Adrenal gland (tissue), 12 donors: ENCODE data around the gene MYH11. TPM values are rescaled to one million over a fixed set of nuclear protein-coding genes. Genes with fewer than 3 reads are reported as not detected.

Source experiments
- DNase-seq, 7 donors: peaks; one replicate each; pipeline ENCODE4 v3.0.0-alpha.2; 2019 to 2020
- H3K27ac ChIP-seq, 5 donors: fragments of 200-600 bp; sonication (generic) in 4 of 5; 1 replicate in 3 of 5; 2 replicates in 2 of 5; pipeline versions ENCODE4 v1.5.1 to v1.8.0; 2016 to 2020; ENCODE audit warnings: mild to moderate bottlenecking in 1 of 5
- H3K27me3 ChIP-seq: fragments of 200-600 bp; 2 replicates; pipeline ENCODE4 v1.8.0; 2021
- H3K36me3 ChIP-seq, 2 donors: fragments of 200-600 bp; replicated peaks in 1 of 2; 1 replicate in 1 of 2; 2 replicates in 1 of 2; pipeline versions ENCODE4 v1.5.1 to v1.8.0; 2018 to 2022
- H3K4me1 ChIP-seq, 2 donors: fragments of 200-600 bp; replicated peaks in 1 of 2; 1 replicate in 1 of 2; 2 replicates in 1 of 2; pipeline versions ENCODE4 v1.5.1 to v1.8.0; 2018 to 2021
- H3K4me3 ChIP-seq, 4 donors: fragments of 200-600 bp; sonication (generic) in 3 of 4; one replicate each; pipeline ENCODE4 v1.5.1; 2016 to 2018
- H3K9me3 ChIP-seq, 3 donors: fragments of 200-600 bp; sonication (generic) in 1 of 3; replicated peaks in 1 of 3; 1 replicate in 2 of 3; 2 replicates in 1 of 3; pipeline versions ENCODE4 v1.5.1 to v1.8.0; 2016 to 2021
- CTCF ChIP-seq, 6 experiments: fragments of 450-650 bp in 4 of 6; fragments of 200-600 bp in 2 of 6; sonication (generic) in 1 of 6; IDR thresholded peaks; 1 replicate in 5 of 6; 2 replicates in 1 of 6; pipeline versions ENCODE4 v1.5.1 to v1.8.0; 2016 to 2021; ENCODE audit warnings: antibody characterized with exemption in 6 of 6, mild to moderate bottlenecking in 2 of 6, moderate library complexity in 1 of 6
- POLR2A ChIP-seq, 2 donors: fragments of 450-650 bp; IDR thresholded peaks; one replicate each; pipeline ENCODE4 v1.6.1; 2017; ENCODE audit warnings: antibody characterized with exemption in 2 of 2, mild to moderate bottlenecking in 2 of 2, moderate library complexity in 1 of 2
- WGBS, 4 donors: extraction: QIAGEN DNeasy Blood & Tissue Kit in 2 of 4; methylation state at CpG; one replicate each; pipeline versions ENCODE4 v1.1.5 to v1.1.7; 2013 to 2017; 5-methylcytosine and 5-hydroxymethylcytosine counted together
- intact Hi-C, 2 donors: fragments of 100-400 bp; cut with DNase I; formaldehyde crosslinking; loops; one replicate each; pipeline versions ENCODE4 v1.14.1 to v1.15.0; 2022 to 2023
- polyA plus RNA-seq, 3 donors: library from polyadenylated mRNA; stranded (reverse); fragments of 200-250 nt in 2 of 3; fragments of 350-450 nt in 1 of 3; fragmentation: Illumina TruSeq in 1 of 3; extraction: RNeasy Lipid Tissue Mini Kit (QIAGEN cat#74804) in 1 of 3; gene quantifications; one replicate each; pipeline ENCODE4 v1.2.3, GENCODE V29; 2013 to 2014
- total RNA-seq, 9 donors: library from RNA; depleted of rRNA in 4 of 9; stranded (reverse); fragments of >200 nt in 4 of 9; fragments of 120-200 nt in 1 of 9; fragmentation: NEBNext Ultra II Directional in 1 of 9; extraction: Animal tissue kit (Norgen Biotek cat#: 25700) in 1 of 9; gene quantifications; one replicate each; pipeline versions ENCODE4 v1.1.0 to v1.2.4, GENCODE V29; 2013 to 2023
- donor health status: healthy with polysubstance abuse.
- donor health status: Bipolar disorder and iron deficiency.
- donor health status: DM: yes; HTN: yes; CAD: no.
- donor health status: DM: no; HTN: no; CAD: no.
- donor health status: DM: no; HTN: no; CAD: no.
- donor health status: DM: yes; HTN: yes; CAD: no.

MYH11 gene
- total and polyA plus RNA-seq, 12 donors: 2.4 to 45.1 (median 16.5) TPM

GRCh38 chr16:15870011-15870410 is 13.2 kb upstream of the MYH11 start:
- DNase-seq: no peak
- Histone ChIP-seq H3K4me1 (peaks cover 8 to 10% of the 10 kb centered on the region in 2 donors), H3K36me3 (peaks cover 0 to 32% of the 10 kb centered on the region in 2 donors), H3K4me3 (no peak overlapping the region), H3K9me3 (no peaks in the 10 kb centered on the region), H3K27me3 (no peaks in the 10 kb centered on the region), H3K27ac (no peak overlapping the region)
- TF ChIP-seq POLR2A (IDR thresholded peaks at IDR 0.05) (no peak), CTCF (IDR thresholded peaks at IDR 0.05) (no peak)
- intact Hi-C loops: no loop called here
- 86 to 91% (median 87%) methylated on average over 5 of the region's 5 CpGs for WGBS, 4 donors

- 85 to 92% (median 90%) methylated on average over 5 of the region's 5 CpGs for WGBS, 4 donors
- Histone ChIP-seq H3K9me3 (no peaks in the 10 kb centered on the region), H3K27me3 (no peaks in the 10 kb centered on the region), H3K36me3 (peaks cover 0 to 22% of the 10 kb centered on the region in 2 donors), H3K4me1 (no peaks in the 10 kb centered on the region), H3K27ac (no peak overlapping the region), H3K4me3 (no peak overlapping the region)
- DNase-seq: no peak
- TF ChIP-seq POLR2A (IDR thresholded peaks at IDR 0.05) (no peak), CTCF (IDR thresholded peaks at IDR 0.05) (no peak)
- intact Hi-C loops: no loop called here
Observed at GRCh38 chr16:15866451-15866850, 9.6 kb upstream of the MYH11 start.

GRCh38 chr16:15865742-15866141 is 8.9 kb upstream of the MYH11 start:
- Histone ChIP-seq H3K36me3 (peaks cover 0 to 15% of the 10 kb centered on the region in 2 donors), H3K4me1 (no peaks in the 10 kb centered on the region), H3K27ac (no peak overlapping the region), H3K27me3 (no peaks in the 10 kb centered on the region), H3K9me3 (no peaks in the 10 kb centered on the region), H3K4me3 (no peak overlapping the region)
- DNase-seq: no peak
- 80 to 84% (median 83%) methylated on average over 7 of the region's 7 CpGs for WGBS, 4 donors
- intact Hi-C loops: no loop called here
- TF ChIP-seq CTCF (IDR thresholded peaks at IDR 0.05) (no peak), POLR2A (IDR thresholded peaks at IDR 0.05) (no peak)

- Histone ChIP-seq H3K9me3 (no peaks in the 10 kb centered on the region), H3K27me3 (no peaks in the 10 kb centered on the region), H3K27ac (no peak overlapping the region), H3K4me3 (no peak overlapping the region), H3K36me3 (peaks cover 0 to 15% of the 10 kb centered on the region in 2 donors), H3K4me1 (no peaks in the 10 kb centered on the region)
- TF ChIP-seq CTCF (IDR thresholded peaks at IDR 0.05) (no peak), POLR2A (IDR thresholded peaks at IDR 0.05) (no peak)
- DNase-seq: no peak
- WGBS, 4 donors: 89 to 97% (median 95%) methylated on average over 5 of the region's 5 CpGs
- intact Hi-C loops: no loop called here
Observed at GRCh38 chr16:15864939-15865338, 8.1 kb upstream of the MYH11 start.
